Ishikawa (cell line): ENCODE results near the gene RANBP17.

Experiments used
- CEBPB ChIP-seq: IDR thresholded peaks from 2 replicates; pipeline ENCODE4 v1.6.1; 2012
- CREB1 ChIP-seq: IDR thresholded peaks from 2 replicates; pipeline ENCODE4 v1.6.1; 2012; ENCODE audit warnings: low read depth
- EGR1 ChIP-seq: IDR thresholded peaks from 2 replicates; pipeline ENCODE4 v1.6.1; 2012
- EP300 ChIP-seq: IDR thresholded peaks from 2 replicates; pipeline ENCODE4 v1.6.1; 2012; ENCODE audit warnings: borderline replicate concordance
- FOXM1 ChIP-seq: IDR thresholded peaks from 2 replicates; pipeline ENCODE4 v1.6.1; 2012; ENCODE audit warnings: low read depth, borderline replicate concordance
- MAX ChIP-seq: IDR thresholded peaks from 2 replicates; pipeline ENCODE4 v1.6.1; 2012
- NFIC ChIP-seq: IDR thresholded peaks from 2 replicates; pipeline ENCODE4 v1.6.1; 2012
- RAD21 ChIP-seq: IDR thresholded peaks from 2 replicates; pipeline ENCODE4 v1.6.1; 2012; ENCODE audit warnings: low read depth
- REST ChIP-seq: IDR thresholded peaks from 2 replicates; pipeline ENCODE4 v1.6.1; 2012; ENCODE audit warnings: low read depth, mild to moderate bottlenecking
- TAF1 ChIP-seq: IDR thresholded peaks from 2 replicates; pipeline ENCODE4 v1.6.1; 2012; ENCODE audit warnings: low read depth, mild to moderate bottlenecking
- TCF12 ChIP-seq: IDR thresholded peaks from 2 replicates; pipeline ENCODE4 v1.6.1; 2012; ENCODE audit warnings: low read depth
- TEAD4 ChIP-seq: IDR thresholded peaks from 2 replicates; pipeline ENCODE4 v1.6.1; 2012
- USF1 ChIP-seq: IDR thresholded peaks from 2 replicates; pipeline ENCODE4 v1.6.1; 2012
- YY1 ChIP-seq: IDR thresholded peaks from 2 replicates; pipeline ENCODE4 v1.6.1; 2012; ENCODE audit warnings: low read depth
- ZBTB7A ChIP-seq: IDR thresholded peaks from 2 replicates; pipeline ENCODE4 v1.6.1; 2012; ENCODE audit warnings: low read depth

Gene RANBP17

GRCh38 chr5:170854566-170854965 lies 7.3 kb upstream of the RANBP17 start:
- TF ChIP-seq TAF1 = no peak
- no peak for TF ChIP-seq ZBTB7A
- no peak for TF ChIP-seq YY1
- TF ChIP-seq MAX = no peak
- TF ChIP-seq REST = no peak
- TF ChIP-seq USF1 = no peak
- TF ChIP-seq NFIC = no peak
- no peak for TF ChIP-seq FOXM1
- no peak for TF ChIP-seq CREB1
- TF ChIP-seq CEBPB = no peak
- no peak for TF ChIP-seq TCF12
- TF ChIP-seq TEAD4 = no peak
- TF ChIP-seq EP300 = no peak

- no peak for TF ChIP-seq CEBPB
- TF ChIP-seq ZBTB7A = no peak
- no peak for TF ChIP-seq MAX
- TF ChIP-seq NFIC = no peak
- TF ChIP-seq TEAD4 = no peak
- no peak for TF ChIP-seq EP300
- TF ChIP-seq EGR1 = no peak
- TF ChIP-seq TCF12 = no peak
- TF ChIP-seq REST = no peak
- no peak for TF ChIP-seq RAD21
- no peak for TF ChIP-seq CREB1
Measured at GRCh38 chr5:170857066-170857465, 4.8 kb upstream of the RANBP17 start.

GRCh38 chr5:170860415-170860814 lies 1.4 kb upstream of the RANBP17 start:
- no peak for TF ChIP-seq YY1

- TF ChIP-seq NFIC (no peak), TEAD4 (no peak), REST (no peak), YY1 (no peak), CEBPB (no peak), ZBTB7A (no peak)
Measured at GRCh38 chr5:170860818-170861666, 776 bp upstream of the RANBP17 start.

- TF ChIP-seq EGR1 (no peak), TCF12 (no peak), TAF1 (no peak), USF1 (no peak), NFIC (no peak), CREB1 (no peak), RAD21 (no peak), FOXM1 (no peak), ZBTB7A (no peak), MAX (no peak), CEBPB (no peak), YY1 (no peak), REST (no peak), TEAD4 (no peak)
Measured at GRCh38 chr5:170861667-170861916, 226 bp upstream of the RANBP17 start.
